ENCODE measurements around the gene BDH2. TPM values are rescaled to one million over a fixed set of nuclear protein-coding genes. Genes with fewer than 3 reads are reported as not detected.
A peak's percentile ranks its signal among the peaks of the same experiment; 100 is the strongest.

The BDH2 gene
- 43.2 TPM for polyA plus RNA-seq (2012; ENCODE audit: missing spikeins)

GRCh38 chr4:103099691-103100392 lies at the start of gene BDH2:
BDH2 (minus strand) TSS chr4:103099834; CDS start chr4:103096254, 3,580 bp downstream.
- TF ChIP-seq POLR2AphosphoS5 (IDR thresholded peaks at IDR 0.05; ENCODE audit: low read depth, low read length), result no peak
- TF ChIP-seq TAF1 (IDR thresholded peaks at IDR 0.05; ENCODE audit: borderline replicate concordance, low read depth, low read length), result no peak
- TF ChIP-seq POLR2A (IDR thresholded peaks at IDR 0.05; ENCODE audit: low read depth, low read length), result no peak
- FAIRE-seq, result peak; percentile 88
- no peak for DNase-seq (ENCODE audit: insufficient read length)

GRCh38 chr4:103144926-103145325 lies 45.3 kb upstream of the BDH2 start:
- FAIRE-seq (no peak), DNase-seq (ENCODE audit: insufficient read length) (no peak)
- TF ChIP-seq TAF1 (IDR thresholded peaks at IDR 0.05; ENCODE audit: borderline replicate concordance, low read depth, low read length), result no peak

GRCh38 chr4:103137446-103137827 lies 37.8 kb upstream of the BDH2 start:
- TF ChIP-seq POLR2AphosphoS5 (IDR thresholded peaks at IDR 0.05; ENCODE audit: low read depth, low read length) (no peak), TAF1 (IDR thresholded peaks at IDR 0.05; ENCODE audit: borderline replicate concordance, low read depth, low read length) (no peak), POLR2A (IDR thresholded peaks at IDR 0.05; ENCODE audit: low read depth, low read length) (no peak)
- FAIRE-seq (peak; percentile 36), DNase-seq (ENCODE audit: insufficient read length) (no peak)

- DNase-seq (ENCODE audit: insufficient read length), result no peak
- no peak for FAIRE-seq
Observed at GRCh38 chr4:103136671-103137445, 37.2 kb upstream of the BDH2 start.

GRCh38 chr4:103129174-103129573 lies 29.5 kb upstream of the BDH2 start:
- DNase-seq (ENCODE audit: insufficient read length) (no peak), FAIRE-seq (no peak)
- TF ChIP-seq POLR2A (IDR thresholded peaks at IDR 0.05; ENCODE audit: low read depth, low read length) (no peak), TAF1 (IDR thresholded peaks at IDR 0.05; ENCODE audit: borderline replicate concordance, low read depth, low read length) (no peak), POLR2AphosphoS5 (IDR thresholded peaks at IDR 0.05; ENCODE audit: low read depth, low read length) (no peak)

More at GRCh38 chr4:103136671-103137445, 37.2 kb upstream of the BDH2 start:
- TF ChIP-seq POLR2AphosphoS5 (IDR thresholded peaks at IDR 0.05; ENCODE audit: low read depth, low read length) (no peak), POLR2A (IDR thresholded peaks at IDR 0.05; ENCODE audit: low read depth, low read length) (no peak), TAF1 (IDR thresholded peaks at IDR 0.05; ENCODE audit: borderline replicate concordance, low read depth, low read length) (no peak)

GRCh38 chr4:103126126-103126525 lies 26.5 kb upstream of the BDH2 start:
- DNase-seq (ENCODE audit: insufficient read length) (no peak), FAIRE-seq (no peak)
- TF ChIP-seq POLR2A (IDR thresholded peaks at IDR 0.05; ENCODE audit: low read depth, low read length) (no peak), TAF1 (IDR thresholded peaks at IDR 0.05; ENCODE audit: borderline replicate concordance, low read depth, low read length) (no peak), POLR2AphosphoS5 (IDR thresholded peaks at IDR 0.05; ENCODE audit: low read depth, low read length) (no peak)

- TF ChIP-seq TAF1 (IDR thresholded peaks at IDR 0.05; ENCODE audit: borderline replicate concordance, low read depth, low read length) (no peak), POLR2AphosphoS5 (IDR thresholded peaks at IDR 0.05; ENCODE audit: low read depth, low read length) (no peak), POLR2A (IDR thresholded peaks at IDR 0.05; ENCODE audit: low read depth, low read length) (no peak)
- FAIRE-seq, result no peak
- no peak for DNase-seq (ENCODE audit: insufficient read length)
Observed at GRCh38 chr4:103123114-103123513, 23.5 kb upstream of the BDH2 start.

GRCh38 chr4:103118166-103118565 lies 18.5 kb upstream of the BDH2 start:
- DNase-seq (ENCODE audit: insufficient read length) (no peak), FAIRE-seq (no peak)
- no peak for TF ChIP-seq POLR2AphosphoS5 (IDR thresholded peaks at IDR 0.05; ENCODE audit: low read depth, low read length)
- TF ChIP-seq POLR2A (IDR thresholded peaks at IDR 0.05; ENCODE audit: low read depth, low read length), result no peak
- TF ChIP-seq TAF1 (IDR thresholded peaks at IDR 0.05; ENCODE audit: borderline replicate concordance, low read depth, low read length), result no peak

GRCh38 chr4:103111598-103111997 lies 12.0 kb upstream of the BDH2 start:
- DNase-seq (ENCODE audit: insufficient read length), result no peak
- no peak for TF ChIP-seq POLR2AphosphoS5 (IDR thresholded peaks at IDR 0.05; ENCODE audit: low read depth, low read length)
- no peak for TF ChIP-seq TAF1 (IDR thresholded peaks at IDR 0.05; ENCODE audit: borderline replicate concordance, low read depth, low read length)
- no peak for TF ChIP-seq POLR2A (IDR thresholded peaks at IDR 0.05; ENCODE audit: low read depth, low read length)
- peak; percentile 53 for FAIRE-seq

GRCh38 chr4:103108542-103108941 lies 8.9 kb upstream of the BDH2 start:
- no peak for DNase-seq (ENCODE audit: insufficient read length)
- TF ChIP-seq TAF1 (IDR thresholded peaks at IDR 0.05; ENCODE audit: borderline replicate concordance, low read depth, low read length), result no peak
- TF ChIP-seq POLR2A (IDR thresholded peaks at IDR 0.05; ENCODE audit: low read depth, low read length), result no peak
- TF ChIP-seq POLR2AphosphoS5 (IDR thresholded peaks at IDR 0.05; ENCODE audit: low read depth, low read length), result no peak
- FAIRE-seq, result no peak

- no peak for TF ChIP-seq TAF1 (IDR thresholded peaks at IDR 0.05; ENCODE audit: borderline replicate concordance, low read depth, low read length)
- TF ChIP-seq POLR2A (IDR thresholded peaks at IDR 0.05; ENCODE audit: low read depth, low read length), result no peak
- no peak for TF ChIP-seq POLR2AphosphoS5 (IDR thresholded peaks at IDR 0.05; ENCODE audit: low read depth, low read length)
- DNase-seq (ENCODE audit: insufficient read length) (no peak), FAIRE-seq (peak; percentile 30)
Observed at GRCh38 chr4:103105558-103106356, 6.1 kb upstream of the BDH2 start.

Measured in GM12892 (cell line).